B cell (primary cell): ENCODE results near the gene ACOXL. TPM values are rescaled to one million over a fixed set of nuclear protein-coding genes. Genes with fewer than 3 reads are reported as not detected.

Experiments used
- ATAC-seq: fragments of 200-7000 bp; cut with Tn5 transposase; one replicate; pipeline ENCODE4 v1.10.0; 2021; ENCODE audit warnings: low read depth, mild to moderate bottlenecking, moderate number of reproducible peaks, moderate library complexity
- CTCF ChIA-PET: fragments of 350-600 bp; sonication (Branson Sonifier 250); formaldehyde crosslinking; loops from one replicate; lab custom pipeline; 2021; ENCODE audit warnings: antibody characterized with exemption, inconsistent platforms; lab: Charles Lee
- POLR2A ChIA-PET: fragments of 350-600 bp; sonication (Branson Sonifier 250); formaldehyde crosslinking; loops from one replicate; lab custom pipeline; 2021; ENCODE audit warnings: antibody characterized with exemption; lab: Charles Lee
- DNase-seq: peaks from one replicate; pipeline ENCODE4 v3.0.0; 2013
- H2AFZ ChIP-seq: 2 replicates; pipeline ENCODE4 v1.6.1; 2012; ENCODE audit warnings: mild to moderate bottlenecking, low read depth, low read length; ENCODE audit not compliant: insufficient read depth, poor library complexity, severe bottlenecking
- H3K27ac ChIP-seq, 2 donors: 1 replicate in 1 of 2; 2 replicates in 1 of 2; pipeline ENCODE4 v1.5.1; 2012 to 2013; ENCODE audit warnings: low read length in 2 of 2, mild to moderate bottlenecking in 2 of 2, moderate library complexity in 1 of 2
- H3K27me3 ChIP-seq, 4 experiments: fragments of 200-600 bp in 1 of 4; sonication (generic) in 1 of 4; replicated peaks in 1 of 4; 1 replicate in 2 of 4; 2 replicates in 2 of 4; pipeline versions ENCODE4 v1.6.1 to v1.7.0; 2013 to 2016; ENCODE audit warnings: low read length in 3 of 4, mild to moderate bottlenecking in 2 of 4, mixed read lengths in 1 of 4, moderate library complexity in 1 of 4; ENCODE audit not compliant: insufficient read depth in 4 of 4, control insufficient read depth in 3 of 4; ENCODE audit errors: control extremely low read depth in 1 of 4
- H3K36me3 ChIP-seq, 2 experiments: replicated peaks in 1 of 2; 1 replicate in 1 of 2; 2 replicates in 1 of 2; pipeline versions ENCODE4 v1.6.1 to v1.7.1; 2013; ENCODE audit warnings: low read length in 1 of 2; ENCODE audit not compliant: insufficient read depth in 2 of 2, control insufficient read depth in 1 of 2; ENCODE audit errors: control extremely low read depth in 1 of 2, extremely low read depth in 1 of 2
- H3K4me1 ChIP-seq, 2 donors: fragments of 200-600 bp in 1 of 2; sonication (generic) in 1 of 2; 1 replicate in 1 of 2; 2 replicates in 1 of 2; pipeline versions ENCODE4 v1.5.1 to v1.6.1; 2013 to 2017; ENCODE audit warnings: low read length in 2 of 2; ENCODE audit not compliant: control insufficient read depth in 2 of 2, insufficient read depth in 2 of 2
- H3K4me2 ChIP-seq: replicated peaks from 2 replicates; pipeline ENCODE3; 2012; ENCODE audit warnings: mild to moderate bottlenecking, low read depth, low read length; ENCODE audit not compliant: poor library complexity, severe bottlenecking
- H3K4me3 ChIP-seq, 5 experiments: fragments of 200-600 bp in 1 of 5; sonication (generic) in 1 of 5; 1 replicate in 3 of 5; 2 replicates in 2 of 5; pipeline versions ENCODE4 v1.5.1 to v1.7.0; 2011 to 2016; ENCODE audit warnings: low read length in 4 of 5, mild to moderate bottlenecking in 4 of 5, low read depth in 2 of 5, control low read depth in 1 of 5, moderate library complexity in 1 of 5; ENCODE audit not compliant: insufficient read depth in 1 of 5; ENCODE audit errors: control extremely low read depth in 1 of 5, extremely low read depth in 1 of 5
- H3K79me2 ChIP-seq: fragments of 200-600 bp; sonication (generic); one replicate; pipeline ENCODE4 v1.6.0; 2016; ENCODE audit warnings: low read length; ENCODE audit not compliant: control insufficient read depth, insufficient read depth
- H3K9ac ChIP-seq: fragments of 200-600 bp; sonication (generic); 2 replicates; pipeline ENCODE4 v1.6.1; 2017; ENCODE audit warnings: mild to moderate bottlenecking, low read length, moderate library complexity
- H3K9me3 ChIP-seq, 3 donors: one replicate each; pipeline versions ENCODE4 v1.6.1 to v1.7.1; 2013; ENCODE audit warnings: low read length in 2 of 3; ENCODE audit not compliant: control insufficient read depth in 2 of 3, insufficient read depth in 1 of 3; ENCODE audit errors: control extremely low read depth in 1 of 3
- H4K20me1 ChIP-seq: 2 replicates; pipeline ENCODE4 v1.6.0; 2012; ENCODE audit warnings: mild to moderate bottlenecking, low read length; ENCODE audit not compliant: insufficient read depth, control insufficient read depth, poor library complexity, severe bottlenecking
- H3K27ac Mint-ChIP-seq: one replicate; pipeline ENCODE4 v1.8.0; 2021; ENCODE audit warnings: mixed read lengths
- H3K27me3 Mint-ChIP-seq: one replicate; pipeline ENCODE4 v1.8.0; 2021; ENCODE audit warnings: mixed read lengths
- H3K4me1 Mint-ChIP-seq: one replicate; pipeline ENCODE4 v1.8.0; 2021; ENCODE audit warnings: mixed read lengths
- H3K4me3 Mint-ChIP-seq: one replicate; pipeline ENCODE4 v1.8.0; 2021; ENCODE audit warnings: mixed read lengths
- H3K9me3 Mint-ChIP-seq: one replicate; pipeline ENCODE4 v1.8.0; 2022; ENCODE audit warnings: mixed read lengths; ENCODE audit not compliant: insufficient read depth
- CTCF ChIP-seq: fragments of 200-600 bp; IDR thresholded peaks from one replicate; pipeline ENCODE4 v1.8.0; 2022; ENCODE audit warnings: antibody characterized with exemption, mild to moderate bottlenecking
- EZH2 ChIP-seq: IDR thresholded peaks from 2 replicates; pipeline ENCODE4 v1.6.1; 2012; ENCODE audit warnings: borderline replicate concordance, low read depth, mild to moderate bottlenecking, moderate library complexity, low read length; ENCODE audit not compliant: insufficient read depth, poor library complexity, severe bottlenecking
- whole genome bisulfite sequencing: methylation state at CpG from one replicate; pipeline ENCODE4 v1.1.5; 2013; ENCODE audit warnings: missing lambda C conversion rate; ENCODE audit not compliant: insufficient coverage; 5-methylcytosine and 5-hydroxymethylcytosine counted together
- intact Hi-C: fragments of 100-400 bp; cut with micrococcal nuclease; formaldehyde crosslinking; loops from one replicate; pipeline ENCODE4 v1.10.0; 2022
- polyA plus RNA-seq: library from polyadenylated mRNA; depleted of rRNA; stranded (reverse); fragments of >200 nt; gene quantifications from 2 replicates; pipeline ENCODE4 v1.2.3, GENCODE V29; 2012
- total RNA-seq, 2 donors: library from RNA; stranded (reverse); fragments of 120-200 nt in 1 of 2; gene quantifications; 1 replicate in 1 of 2; 2 replicates in 1 of 2; pipeline versions ENCODE4 v1.2.3 to v1.2.4, GENCODE V29; 2013 to 2022

Gene ACOXL
- total and polyA plus RNA-seq, 2 donors (not counting 1 experiment from before 2014, with no cell fraction given): 0.06 TPM; not detected in 1

GRCh38 chr2:110933420-110933819 is 201.0 kb downstream of the ACOXL start:
- no peak overlapping the region for H3K27ac Mint-ChIP-seq
- Histone ChIP-seq H3K9me3 (peaks cover 0 to 11% (median 8%) of the 10 kb centered on the region in 3 donors), H3K9ac (no peak overlapping the region), H3K27me3 (no peaks in the 10 kb centered on the region), H3K4me1 (no peaks in the 10 kb centered on the region), H4K20me1 (no peaks in the 10 kb centered on the region), H3K79me2 (no peaks in the 10 kb centered on the region), H3K4me3 (no peak overlapping the region), H3K36me3 (no peaks in the 10 kb centered on the region), H3K4me2 (no peak overlapping the region), H2AFZ (no peak overlapping the region), H3K27ac (no peak overlapping the region)
- no peaks in the 10 kb centered on the region for H3K4me1 Mint-ChIP-seq
- 89% methylated on average over 10 of the region's 10 CpGs for WGBS
- CTCF ChIA-PET: no interaction called here
- POLR2A ChIA-PET: no interaction called here
- intact Hi-C loops: no loop called here
- H3K4me3 Mint-ChIP-seq: no peak overlapping the region
- DNase-seq: no peak
- H3K9me3 Mint-ChIP-seq: peaks cover 11% of the 10 kb centered on the region
- no peaks in the 10 kb centered on the region for H3K27me3 Mint-ChIP-seq
- TF ChIP-seq CTCF: no peak
- no peak for TF ChIP-seq EZH2
- no peak for ATAC-seq

- intact Hi-C loops: no loop called here
- no peak overlapping the region for H3K4me3 ChIP-seq
- no peaks in the 10 kb centered on the region for H3K79me2 ChIP-seq
- POLR2A ChIA-PET: no interaction called here
- CTCF ChIA-PET: no interaction called here
- H3K9ac ChIP-seq: no peak overlapping the region
- no peak for ATAC-seq
- Mint-ChIP-seq H3K4me3 (no peak overlapping the region), H3K27ac (no peak overlapping the region), H3K27me3 (no peaks in the 10 kb centered on the region), H3K4me1 (no peaks in the 10 kb centered on the region), H3K9me3 (peaks cover 6% of the 10 kb centered on the region)
- 97% methylated on average over 6 of the region's 6 CpGs for WGBS
- TF ChIP-seq CTCF: no peak
- TF ChIP-seq EZH2: no peak
- peaks cover 0 to 4% (median 3%) of the 10 kb centered on the region in 3 donors for H3K9me3 ChIP-seq
- H3K27me3 ChIP-seq: no peaks in the 10 kb centered on the region
- no peaks in the 10 kb centered on the region for H3K36me3 ChIP-seq
- H3K4me2 ChIP-seq: no peak overlapping the region
- no peak overlapping the region for H2AFZ ChIP-seq
- H3K4me1 ChIP-seq: no peaks in the 10 kb centered on the region
- H3K27ac ChIP-seq: no peak overlapping the region
- no peaks in the 10 kb centered on the region for H4K20me1 ChIP-seq
- DNase-seq: no peak
Measured at GRCh38 chr2:110934948-110935347, 202.6 kb downstream of the ACOXL start.
